ENCODE data around the gene HBE1.

Gene HBE1

GRCh38 chr11:5232176-5232575 lies 37.6 kb downstream of the HBE1 start:
- no peak for DNase-seq

- DNase-seq, result no peak
These were observed 38.6 kb downstream of the HBE1 start for GRCh38 chr11:5231111-5231510.

- DNase-seq, result no peak
These were observed 39.5 kb downstream of the HBE1 start for GRCh38 chr11:5230266-5230665.

- no peak for DNase-seq
These were observed 39.9 kb downstream of the HBE1 start for GRCh38 chr11:5229796-5230195.

GRCh38 chr11:5229356-5229755 lies 40.4 kb downstream of the HBE1 start:
- no peak for DNase-seq

GRCh38 chr11:5228124-5228523 lies 41.6 kb downstream of the HBE1 start:
- no peak for DNase-seq

- no peak for DNase-seq
These were observed 42.1 kb downstream of the HBE1 start for GRCh38 chr11:5227681-5228080.

- DNase-seq, result no peak
These were observed 42.9 kb downstream of the HBE1 start, which contains the start of gene HBB for GRCh38 chr11:5226732-5227310. Gene HBB (minus strand): TSS chr11:5227071. CDS start chr11:5227021, 50 bp downstream.

GRCh38 chr11:5225480-5225871 lies 44.3 kb downstream of the HBE1 start:
- DNase-seq, result no peak

- no peak for DNase-seq
These were observed 44.9 kb downstream of the HBE1 start for GRCh38 chr11:5224538-5225479.

- no peak for DNase-seq
These were observed 46.1 kb downstream of the HBE1 start for GRCh38 chr11:5223686-5224085.

GRCh38 chr11:5223146-5223545 lies 46.6 kb downstream of the HBE1 start:
- DNase-seq, result no peak

All from NCI-H2107 (cell line).